Adrenal gland (tissue), 5 donors: ENCODE measurements around the gene ALDOA.

ENCODE experiments used
- POLR2A ChIP-seq, 2 donors: fragments of 450-650 bp; IDR thresholded peaks; one replicate each; pipeline ENCODE4 v1.6.1; 2017; ENCODE audit warnings: antibody characterized with exemption in 2 of 2, mild to moderate bottlenecking in 2 of 2, moderate library complexity in 1 of 2
- TF ChIP-seq, protein P1 (sequence below), 6 experiments: fragments of 450-650 bp in 4 of 6; fragments of 200-600 bp in 2 of 6; sonication (generic) in 1 of 6; IDR thresholded peaks; 1 replicate in 5 of 6; 2 replicates in 1 of 6; pipeline versions ENCODE4 v1.5.1 to v1.8.0; 2016 to 2021; ENCODE audit warnings: antibody characterized with exemption in 6 of 6, mild to moderate bottlenecking in 2 of 6, moderate library complexity in 1 of 6
- donor health status: DM: no; HTN: no; CAD: no.

DNA sequence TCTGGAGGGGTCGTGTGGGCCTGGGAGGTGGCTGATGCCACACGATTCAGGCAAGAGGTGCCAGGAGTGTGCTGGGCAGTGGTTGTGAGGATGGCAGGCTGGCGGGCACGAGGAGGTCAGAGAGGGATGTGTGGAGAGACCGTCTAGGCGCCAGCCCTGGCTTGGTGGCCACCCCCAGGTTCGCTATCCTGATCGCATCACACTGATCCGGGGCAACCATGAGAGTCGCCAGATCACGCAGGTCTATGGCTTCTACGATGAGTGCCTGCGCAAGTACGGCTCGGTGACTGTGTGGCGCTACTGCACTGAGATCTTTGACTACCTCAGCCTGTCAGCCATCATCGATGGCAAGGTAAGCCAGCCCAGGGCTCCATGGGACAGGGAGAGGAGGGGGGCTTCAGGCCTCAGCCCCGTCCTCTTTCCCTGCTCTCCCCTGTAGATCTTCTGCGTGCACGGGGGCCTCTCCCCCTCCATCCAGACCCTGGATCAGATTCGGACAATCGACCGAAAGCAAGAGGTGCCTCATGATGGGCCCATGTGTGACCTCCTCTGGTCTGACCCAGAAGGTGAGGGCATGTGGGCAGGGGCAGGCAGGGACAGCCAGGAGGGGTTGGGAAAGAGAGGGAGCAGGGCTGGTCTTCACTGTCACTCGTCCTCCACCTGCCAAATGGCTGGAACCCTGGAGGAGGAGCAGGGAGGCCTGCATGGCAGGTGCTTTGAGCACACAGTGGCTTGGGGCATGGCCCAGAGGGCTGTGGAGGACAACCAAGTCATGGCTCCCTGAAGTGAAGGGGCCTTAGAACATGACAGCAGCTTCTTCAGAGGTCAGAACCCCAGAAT is 17.9 kb downstream of the ALDOA start:
- TF ChIP-seq, protein P1, sequence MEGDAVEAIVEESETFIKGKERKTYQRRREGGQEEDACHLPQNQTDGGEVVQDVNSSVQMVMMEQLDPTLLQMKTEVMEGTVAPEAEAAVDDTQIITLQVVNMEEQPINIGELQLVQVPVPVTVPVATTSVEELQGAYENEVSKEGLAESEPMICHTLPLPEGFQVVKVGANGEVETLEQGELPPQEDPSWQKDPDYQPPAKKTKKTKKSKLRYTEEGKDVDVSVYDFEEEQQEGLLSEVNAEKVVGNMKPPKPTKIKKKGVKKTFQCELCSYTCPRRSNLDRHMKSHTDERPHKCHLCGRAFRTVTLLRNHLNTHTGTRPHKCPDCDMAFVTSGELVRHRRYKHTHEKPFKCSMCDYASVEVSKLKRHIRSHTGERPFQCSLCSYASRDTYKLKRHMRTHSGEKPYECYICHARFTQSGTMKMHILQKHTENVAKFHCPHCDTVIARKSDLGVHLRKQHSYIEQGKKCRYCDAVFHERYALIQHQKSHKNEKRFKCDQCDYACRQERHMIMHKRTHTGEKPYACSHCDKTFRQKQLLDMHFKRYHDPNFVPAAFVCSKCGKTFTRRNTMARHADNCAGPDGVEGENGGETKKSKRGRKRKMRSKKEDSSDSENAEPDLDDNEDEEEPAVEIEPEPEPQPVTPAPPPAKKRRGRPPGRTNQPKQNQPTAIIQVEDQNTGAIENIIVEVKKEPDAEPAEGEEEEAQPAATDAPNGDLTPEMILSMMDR (IDR thresholded peaks at IDR 0.05): no peak
- TF ChIP-seq POLR2A (IDR thresholded peaks at IDR 0.05): no peak
